Spleen (tissue), 11 donors: ENCODE data around the gene KCNIP2. TPM values are rescaled to one million over a fixed set of nuclear protein-coding genes. Genes with fewer than 3 reads are reported as not detected.
A peak's percentile ranks its signal among the peaks of the same experiment; 100 is the strongest.
"Not testable (repeated sequence)": the region's sequence is repeated elsewhere in the genome, so short reads cannot be mapped to it uniquely, and the experiment has no call there.

Source experiments
- DNase-seq: peaks from one replicate; pipeline ENCODE4 v3.0.0-alpha.2; 2020
- H3K27ac ChIP-seq, 8 donors: fragments of 200-600 bp; sonication (generic) in 7 of 8; 1 replicate in 4 of 8; 2 replicates in 4 of 8; pipeline versions ENCODE4 v1.5.0 to v1.8.0; 2016 to 2021; ENCODE audit warnings: inconsistent platforms in 4 of 8, mild to moderate bottlenecking in 4 of 8, moderate library complexity in 1 of 8
- H3K27me3 ChIP-seq, 7 donors: fragments of 200-600 bp; sonication (generic) in 6 of 7; replicated peaks in 1 of 7; 1 replicate in 4 of 7; 2 replicates in 3 of 7; pipeline versions ENCODE4 v1.5.0 to v1.8.0; 2016 to 2021; ENCODE audit warnings: inconsistent platforms in 3 of 7, mild to moderate bottlenecking in 1 of 7
- H3K36me3 ChIP-seq, 6 donors: fragments of 200-600 bp; sonication (generic) in 5 of 6; 1 replicate in 4 of 6; 2 replicates in 2 of 6; pipeline versions ENCODE4 v1.5.0 to v1.8.0; 2016 to 2021; ENCODE audit warnings: inconsistent platforms in 2 of 6
- H3K4me1 ChIP-seq, 6 donors: fragments of 200-600 bp; sonication (generic) in 5 of 6; 1 replicate in 3 of 6; 2 replicates in 3 of 6; pipeline versions ENCODE4 v1.5.0 to v1.8.0; 2016 to 2021; ENCODE audit warnings: inconsistent platforms in 3 of 6
- H3K4me3 ChIP-seq, 8 donors: fragments of 200-600 bp; sonication (generic) in 7 of 8; 1 replicate in 4 of 8; 2 replicates in 4 of 8; pipeline versions ENCODE4 v1.5.0 to v1.8.0; 2016 to 2021; ENCODE audit warnings: inconsistent platforms in 4 of 8, mild to moderate bottlenecking in 4 of 8, moderate library complexity in 2 of 8
- H3K9me3 ChIP-seq, 8 donors: fragments of 200-600 bp; sonication (generic) in 7 of 8; 1 replicate in 4 of 8; 2 replicates in 4 of 8; pipeline versions ENCODE4 v1.5.0 to v1.8.0; 2016 to 2021; ENCODE audit warnings: inconsistent platforms in 4 of 8
- POLR2A ChIP-seq, 3 donors: fragments of 450-650 bp; IDR thresholded peaks; one replicate each; pipeline ENCODE4 v1.5.1; 2017; ENCODE audit warnings: antibody characterized with exemption in 3 of 3, mild to moderate bottlenecking in 1 of 3
- POLR2AphosphoS5 ChIP-seq, 3 donors: sonication (generic); formaldehyde crosslinking; IDR thresholded peaks; one replicate each; pipeline ENCODE4 v1.5.1; 2017; ENCODE audit warnings: antibody characterized with exemption in 3 of 3
- WGBS, 5 donors: extraction: QIAGEN DNeasy Blood & Tissue Kit in 3 of 5; methylation state at CpG; one replicate each; pipeline versions ENCODE4 v1.1.5 to v1.1.7; 2013 to 2018; 5-methylcytosine and 5-hydroxymethylcytosine counted together
- intact Hi-C: fragments of 100-400 bp; cut with DNase I; formaldehyde crosslinking; loops from one replicate; pipeline ENCODE4 v1.15.0; 2023; ENCODE audit warnings: low total_unique reads
- polyA plus RNA-seq, 3 donors: library from polyadenylated mRNA; stranded (reverse); fragments of 200-250 nt; gene quantifications; one replicate each; pipeline ENCODE4 v1.2.1, GENCODE V29; 2013
- total RNA-seq, 7 donors: library from RNA; depleted of rRNA in 3 of 7; stranded (reverse); fragments of >200 nt in 3 of 7; fragmentation: NEBNext Ultra II Directional in 4 of 7; extraction: Animal tissue kit (Norgen Biotek cat#: 25700) in 4 of 7; gene quantifications; one replicate each; pipeline versions ENCODE4 v1.1.0 to v1.2.1, GENCODE V29; 2016 to 2021
- TF ChIP-seq, protein P1 (sequence below), 11 experiments: fragments of 200-600 bp in 7 of 11; fragments of 450-650 bp in 4 of 11; sonication (generic) in 4 of 11; IDR thresholded peaks in 8 of 11; conservative IDR thresholded peaks in 3 of 11; 1 replicate in 7 of 11; 2 replicates in 4 of 11; pipeline versions ENCODE4 v1.4.0 to v1.8.0; 2016 to 2021; ENCODE audit warnings: antibody characterized with exemption in 11 of 11, inconsistent platforms in 4 of 11, mild to moderate bottlenecking in 1 of 11
- donor health status: healthy with polysubstance abuse.
- donor health status: DM: no; HTN: no; CAD: no; lungs with moderate emphysema.
- donor health status: DM: no; HTN: no; CAD: no.
- donor health status: Bipolar disorder and iron deficiency.
- donor health status: healthy.
- donor health status: DM: no; HTN: no; CAD: no.
- donor health status: DM: yes; HTN: yes; CAD: no.

KCNIP2 gene
- total and polyA plus RNA-seq, 10 donors, result 1.00 to 8.6 (median 5.2) TPM

DNA sequence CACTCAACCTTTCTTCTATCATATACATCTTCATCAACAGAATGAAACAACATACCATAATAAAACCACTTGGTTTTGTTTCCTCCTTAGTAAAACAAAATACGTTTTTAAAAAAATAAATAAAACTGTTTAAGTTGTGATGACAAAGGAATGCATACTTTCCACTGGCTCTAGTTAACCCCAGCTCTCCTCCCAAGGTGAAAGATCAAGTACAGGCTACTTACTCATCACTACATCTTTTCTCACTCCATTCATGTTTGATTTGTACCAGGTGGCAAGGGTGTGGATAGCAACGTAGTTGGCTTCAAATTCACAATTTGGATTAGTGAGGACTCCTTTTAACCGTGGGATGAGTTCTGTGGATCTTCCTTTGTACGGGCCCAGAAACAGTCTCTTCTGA is 40.1 kb downstream of the KCNIP2 start:
- TF ChIP-seq, protein P1, sequence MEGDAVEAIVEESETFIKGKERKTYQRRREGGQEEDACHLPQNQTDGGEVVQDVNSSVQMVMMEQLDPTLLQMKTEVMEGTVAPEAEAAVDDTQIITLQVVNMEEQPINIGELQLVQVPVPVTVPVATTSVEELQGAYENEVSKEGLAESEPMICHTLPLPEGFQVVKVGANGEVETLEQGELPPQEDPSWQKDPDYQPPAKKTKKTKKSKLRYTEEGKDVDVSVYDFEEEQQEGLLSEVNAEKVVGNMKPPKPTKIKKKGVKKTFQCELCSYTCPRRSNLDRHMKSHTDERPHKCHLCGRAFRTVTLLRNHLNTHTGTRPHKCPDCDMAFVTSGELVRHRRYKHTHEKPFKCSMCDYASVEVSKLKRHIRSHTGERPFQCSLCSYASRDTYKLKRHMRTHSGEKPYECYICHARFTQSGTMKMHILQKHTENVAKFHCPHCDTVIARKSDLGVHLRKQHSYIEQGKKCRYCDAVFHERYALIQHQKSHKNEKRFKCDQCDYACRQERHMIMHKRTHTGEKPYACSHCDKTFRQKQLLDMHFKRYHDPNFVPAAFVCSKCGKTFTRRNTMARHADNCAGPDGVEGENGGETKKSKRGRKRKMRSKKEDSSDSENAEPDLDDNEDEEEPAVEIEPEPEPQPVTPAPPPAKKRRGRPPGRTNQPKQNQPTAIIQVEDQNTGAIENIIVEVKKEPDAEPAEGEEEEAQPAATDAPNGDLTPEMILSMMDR (IDR thresholded peaks at IDR 0.05 in 8 of 11, conservative IDR thresholded peaks at IDR 0.05 in 3 of 11), result no peak
- TF ChIP-seq POLR2A (IDR thresholded peaks at IDR 0.05) (no peak), POLR2AphosphoS5 (IDR thresholded peaks at IDR 0.05) (no peak)
- 65 to 89% (median 82%) methylated on average over 4 of the region's 4 CpGs for WGBS, 5 donors
- Histone ChIP-seq H3K36me3 (peaks cover 3 to 100% (median 98%) of the 10 kb centered on the region in 6 donors), H3K9me3 (no peaks in the 10 kb centered on the region), H3K4me1 (peaks cover 0 to 63% (median 6%) of the 10 kb centered on the region in 6 donors), H3K4me3 (no peak overlapping the region), H3K27me3 (no peaks in the 10 kb centered on the region), H3K27ac (no peak overlapping the region)
- intact Hi-C loops, result no loop called here
- no peak for DNase-seq

DNA sequence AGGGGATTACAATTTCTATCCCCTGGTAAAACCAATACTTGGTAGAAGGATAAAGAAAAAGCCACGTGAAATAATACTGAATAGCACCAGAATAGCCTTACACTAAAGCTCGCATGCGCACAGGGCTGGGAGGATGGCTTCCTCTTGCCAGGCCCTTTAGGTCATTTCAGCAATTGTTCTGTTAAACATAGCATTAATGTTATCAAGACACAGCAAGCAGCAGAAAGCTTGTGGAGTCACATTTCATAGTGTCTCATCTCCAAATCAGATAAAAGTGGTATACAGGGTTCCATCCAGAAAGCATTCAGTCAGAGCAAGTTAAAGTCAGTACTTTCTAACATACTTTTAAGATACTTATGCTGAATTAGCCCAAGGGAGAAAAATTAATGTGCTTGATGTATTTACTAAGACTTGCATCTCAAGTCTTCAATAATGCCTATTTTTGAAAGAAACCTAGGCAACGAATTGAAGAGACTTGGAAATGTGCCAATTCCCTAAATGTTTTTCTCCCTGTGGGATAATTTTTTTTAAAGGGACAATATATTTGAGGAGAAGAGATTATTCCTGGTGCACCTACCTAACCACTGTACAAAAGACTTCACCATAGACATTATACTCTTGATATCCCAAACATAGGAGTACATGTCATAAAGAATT is 46.1 kb downstream of the KCNIP2 start:
- no peak overlapping the region for H3K27ac ChIP-seq
- no peak for DNase-seq
- H3K27me3 ChIP-seq, result no peaks in the 10 kb centered on the region
- TF ChIP-seq, protein P1 (IDR thresholded peaks at IDR 0.05 in 8 of 11, conservative IDR thresholded peaks at IDR 0.05 in 3 of 11), result no peak
- TF ChIP-seq POLR2A (IDR thresholded peaks at IDR 0.05), result no peak
- TF ChIP-seq POLR2AphosphoS5 (IDR thresholded peaks at IDR 0.05), result no peak
- WGBS, 5 donors, result 79 to 86% (median 82%) methylated on average over 4 of the region's 4 CpGs
- intact Hi-C loops, result no loop called here
- no peaks in the 10 kb centered on the region for H3K9me3 ChIP-seq
- H3K4me1 ChIP-seq, result peaks cover 0 to 62% (median 5%) of the 10 kb centered on the region in 6 donors
- no peak overlapping the region for H3K4me3 ChIP-seq
- peaks cover 5 to 100% (median 97%) of the 10 kb centered on the region in 6 donors for H3K36me3 ChIP-seq

GRCh38 chr10:101793526-101793925 is 50.1 kb downstream of the KCNIP2 start:
- Histone ChIP-seq H3K27me3 (no peaks in the 10 kb centered on the region), H3K4me3 (no peak overlapping the region), H3K9me3 (no peaks in the 10 kb centered on the region), H3K4me1 (peaks cover 0 to 28% (median 3%) of the 10 kb centered on the region in 6 donors), H3K27ac (no peak overlapping the region), H3K36me3 (peaks cover 8 to 100% (median 97%) of the 10 kb centered on the region in 6 donors)
- intact Hi-C loops, result no loop called here
- DNase-seq, result no peak
- no peak for TF ChIP-seq POLR2A (IDR thresholded peaks at IDR 0.05)
- peak in 1 of 3 donors; percentile 9 for TF ChIP-seq POLR2AphosphoS5 (IDR thresholded peaks at IDR 0.05)
- WGBS, 5 donors, result 96 to 99% (median 98%) methylated on average over 12 of the region's 12 CpGs

DNA sequence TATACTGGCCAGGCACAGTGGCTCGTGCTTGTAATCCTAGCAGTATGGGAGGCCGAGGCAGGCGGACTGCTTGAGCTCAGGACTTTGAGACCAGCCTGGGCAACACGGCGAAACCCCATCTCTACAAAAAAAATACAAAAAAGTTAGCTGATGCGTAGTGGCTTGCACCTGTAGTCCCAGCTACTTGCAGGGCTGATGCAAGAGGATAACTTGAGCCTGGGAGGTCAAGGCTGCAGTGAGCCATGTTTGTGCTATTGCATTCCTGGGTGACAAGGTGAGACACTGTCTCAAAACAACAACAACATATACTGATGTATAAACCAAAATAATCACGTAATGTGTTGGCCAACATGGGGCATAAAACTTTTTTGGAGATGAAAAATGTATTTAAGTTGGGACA is 53.9 kb downstream of the KCNIP2 start:
- no peaks in the 10 kb centered on the region for H3K27me3 ChIP-seq
- no peak overlapping the region for H3K4me3 ChIP-seq
- no peaks in the 10 kb centered on the region for H3K9me3 ChIP-seq
- DNase-seq, result no peak
- peaks cover 0 to 20% (median 3%) of the 10 kb centered on the region in 6 donors for H3K4me1 ChIP-seq
- peaks cover 8 to 100% (median 96%) of the 10 kb centered on the region in 6 donors for H3K36me3 ChIP-seq
- TF ChIP-seq, protein P1 (IDR thresholded peaks at IDR 0.05 in 8 of 11, conservative IDR thresholded peaks at IDR 0.05 in 3 of 11), result no peak
- TF ChIP-seq POLR2AphosphoS5 (IDR thresholded peaks at IDR 0.05), result peak in 1 of 3 donors; percentile 27
- intact Hi-C loops, result loop anchor here (10.0 kb wide), 1 partner anchor 185 kb away; no protein-coding TSS in a partner anchor
- H3K27ac ChIP-seq, result no peak overlapping the region
- WGBS, 5 donors, result 94 to 96% (median 95%) methylated on average over 7 of the region's 7 CpGs

DNA sequence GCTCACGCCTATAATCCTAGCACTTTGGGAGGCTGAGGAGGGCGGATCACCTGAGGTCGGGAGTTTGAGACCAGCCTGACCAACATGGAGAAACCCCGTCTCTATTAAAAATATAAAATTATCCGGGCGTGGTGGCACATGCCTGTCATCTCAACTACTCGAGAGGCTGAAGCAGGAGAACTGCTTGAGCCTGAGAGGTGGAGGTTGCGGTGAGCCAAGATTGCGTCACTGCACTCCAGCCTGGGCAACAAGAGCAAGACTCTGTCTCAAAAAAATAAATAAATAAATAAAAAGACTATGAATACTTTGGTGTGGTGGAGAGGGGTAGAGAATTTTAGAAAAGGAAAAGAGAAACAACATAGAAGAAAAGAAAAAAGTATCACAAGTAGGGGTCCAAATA is 54.4 kb downstream of the KCNIP2 start:
- 90 to 93% (median 91%) methylated on average over 9 of the region's 9 CpGs for WGBS, 5 donors
- H3K9me3 ChIP-seq, H3K27ac ChIP-seq, H3K27me3 ChIP-seq, H3K4me3 ChIP-seq, DNase-seq: not testable (repeated sequence)
- Histone ChIP-seq H3K36me3 (peaks cover 8 to 100% (median 92%) of the 10 kb centered on the region in 6 donors), H3K4me1 (peaks cover 0 to 25% (median 7%) of the 10 kb centered on the region in 6 donors)
- intact Hi-C loops, result loop anchor here (10.0 kb wide), 1 partner anchor 184 kb away; no protein-coding TSS in a partner anchor
